Endothelial cell of umbilical vein (primary cell): ENCODE data around the gene PLXNA4.

Experiments
- CTCF ChIP-seq, 2 donors: IDR thresholded peaks; 1 replicate in 1 of 2; 2 replicates in 1 of 2; pipeline ENCODE4 v1.5.1; 2011; ENCODE audit warnings: low read length in 2 of 2, mild to moderate bottlenecking in 2 of 2, moderate library complexity in 2 of 2, control low read depth in 1 of 2, inconsistent platforms in 1 of 2, low read depth in 1 of 2; ENCODE audit not compliant: insufficient read depth in 1 of 2; ENCODE audit errors: extremely low read depth in 1 of 2
- EZH2 ChIP-seq: IDR thresholded peaks from 2 replicates; pipeline ENCODE4 v1.6.1; 2012; ENCODE audit warnings: borderline replicate concordance, low read depth, mild to moderate bottlenecking, moderate library complexity, low read length, inconsistent platforms; ENCODE audit not compliant: severe bottlenecking
- FOS ChIP-seq: IDR thresholded peaks from 2 replicates; pipeline ENCODE4 v1.6.1; 2011; ENCODE audit warnings: mild to moderate bottlenecking, low read length, moderate library complexity, borderline replicate concordance; ENCODE audit not compliant: insufficient read depth
- GATA2 ChIP-seq: IDR thresholded peaks from 2 replicates; pipeline ENCODE4 v1.7.0; 2011; ENCODE audit warnings: low read depth, mild to moderate bottlenecking, moderate library complexity, mixed read lengths, low read length; ENCODE audit not compliant: insufficient read length, insufficient read depth
- JUN ChIP-seq: IDR thresholded peaks from 2 replicates; pipeline ENCODE4 v1.6.1; 2011; ENCODE audit warnings: borderline replicate concordance, low read depth; ENCODE audit not compliant: insufficient read length, insufficient read depth
- MYC ChIP-seq: IDR thresholded peaks from one replicate; pipeline ENCODE4 v1.6.1; 2011; ENCODE audit warnings: mild to moderate bottlenecking, low read depth, low read length
- POLR2A ChIP-seq: IDR thresholded peaks from 2 replicates; pipeline ENCODE4 v1.6.1; 2012; ENCODE audit warnings: low read depth, mild to moderate bottlenecking, control low read depth, low read length
- POLR2AphosphoS5 ChIP-seq: IDR thresholded peaks from 2 replicates; pipeline ENCODE4 v1.6.1; 2012; ENCODE audit warnings: low read depth, mild to moderate bottlenecking, control low read depth, low read length, moderate library complexity; ENCODE audit not compliant: insufficient read depth
- TF ChIP-seq, protein P1 (sequence below): IDR thresholded peaks from 2 replicates; pipeline ENCODE4 v1.6.1; 2011; ENCODE audit not compliant: insufficient read depth, insufficient read length

GRCh38 chr7:132577206-132578049 is 1.2 kb upstream of the PLXNA4 start:
- TF ChIP-seq CTCF (IDR thresholded peaks at IDR 0.05; ENCODE audit: extremely low read depth in 1 of 2, insufficient read depth in 1 of 2, low read depth in 1 of 2, low read length in 2 of 2), result peak; percentile 15 to 44
- TF ChIP-seq POLR2A, result no peak
- no peak for TF ChIP-seq POLR2AphosphoS5
- TF ChIP-seq EZH2, result peak; percentile 46
- TF ChIP-seq JUN, result no peak
- no peak for TF ChIP-seq FOS
- no peak for TF ChIP-seq GATA2
- no peak for TF ChIP-seq MYC
- TF ChIP-seq, protein P1, sequence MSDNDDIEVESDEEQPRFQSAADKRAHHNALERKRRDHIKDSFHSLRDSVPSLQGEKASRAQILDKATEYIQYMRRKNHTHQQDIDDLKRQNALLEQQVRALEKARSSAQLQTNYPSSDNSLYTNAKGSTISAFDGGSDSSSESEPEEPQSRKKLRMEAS, result no peak
